DOHH2 (cell line): ENCODE results near the gene SLC37A1.

ENCODE experiments used
- EZH2phosphoT487 ChIP-seq: fragments of 200-600 bp; sonication (generic); IDR thresholded peaks from 2 replicates; pipeline ENCODE4 v1.6.1; 2017; ENCODE audit warnings: borderline replicate concordance, mild to moderate bottlenecking, antibody characterized with exemption, low read length, moderate library complexity, mixed read lengths
- TF ChIP-seq, protein P1 (sequence below): fragments of 200-600 bp; sonication (generic); IDR thresholded peaks from one replicate; pipeline ENCODE4 v1.5.1; 2014; ENCODE audit warnings: antibody characterized with exemption, mild to moderate bottlenecking, low read depth, low read length; ENCODE audit not compliant: poor library complexity, severe bottlenecking

DNA sequence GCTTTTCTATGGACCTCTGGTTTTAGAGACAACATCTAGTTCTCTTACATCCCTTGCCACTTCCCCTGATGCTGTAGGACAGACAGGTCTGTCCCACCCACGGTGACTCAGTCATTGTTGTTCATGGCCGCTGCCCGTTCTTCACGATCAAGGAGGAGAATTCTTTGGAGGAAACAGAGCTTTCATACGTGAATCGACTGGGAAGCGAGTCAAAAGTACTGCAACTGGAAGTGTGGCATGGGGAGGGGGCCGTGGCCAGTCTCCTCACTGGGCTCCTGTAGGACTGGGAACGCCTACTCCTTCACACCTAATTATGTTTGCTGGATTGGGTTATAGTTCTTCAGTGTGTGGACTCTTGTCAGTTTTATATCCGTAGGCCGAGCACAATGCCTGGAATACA lies 4.4 kb upstream of the SLC37A1 start:
- TF ChIP-seq, protein P1, sequence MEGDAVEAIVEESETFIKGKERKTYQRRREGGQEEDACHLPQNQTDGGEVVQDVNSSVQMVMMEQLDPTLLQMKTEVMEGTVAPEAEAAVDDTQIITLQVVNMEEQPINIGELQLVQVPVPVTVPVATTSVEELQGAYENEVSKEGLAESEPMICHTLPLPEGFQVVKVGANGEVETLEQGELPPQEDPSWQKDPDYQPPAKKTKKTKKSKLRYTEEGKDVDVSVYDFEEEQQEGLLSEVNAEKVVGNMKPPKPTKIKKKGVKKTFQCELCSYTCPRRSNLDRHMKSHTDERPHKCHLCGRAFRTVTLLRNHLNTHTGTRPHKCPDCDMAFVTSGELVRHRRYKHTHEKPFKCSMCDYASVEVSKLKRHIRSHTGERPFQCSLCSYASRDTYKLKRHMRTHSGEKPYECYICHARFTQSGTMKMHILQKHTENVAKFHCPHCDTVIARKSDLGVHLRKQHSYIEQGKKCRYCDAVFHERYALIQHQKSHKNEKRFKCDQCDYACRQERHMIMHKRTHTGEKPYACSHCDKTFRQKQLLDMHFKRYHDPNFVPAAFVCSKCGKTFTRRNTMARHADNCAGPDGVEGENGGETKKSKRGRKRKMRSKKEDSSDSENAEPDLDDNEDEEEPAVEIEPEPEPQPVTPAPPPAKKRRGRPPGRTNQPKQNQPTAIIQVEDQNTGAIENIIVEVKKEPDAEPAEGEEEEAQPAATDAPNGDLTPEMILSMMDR: no peak
- no peak for TF ChIP-seq EZH2phosphoT487
